ENCODE measurements around the gene BHLHE40. TPM values are rescaled to one million over a fixed set of nuclear protein-coding genes. Genes with fewer than 3 reads are reported as not detected.

BHLHE40 gene
- total and polyA plus RNA-seq, 2 of the 13 experiments (the other 11 are each of a cell fraction or from before 2014, with no cell fraction given), result 1.8 to 51.0 TPM

GRCh38 chr3:4985330-4986174 is 6.3 kb downstream of the BHLHE40 start (continued):
- no peak for TF ChIP-seq ADNP (CRISPR knock-in tag; IDR thresholded peaks at IDR 0.05)
- no peak for TF ChIP-seq ZNF772 (CRISPR knock-in tag; IDR thresholded peaks at IDR 0.05)
- TF ChIP-seq AGO2 (optimal IDR thresholded peaks at IDR 0.05; ENCODE audit: low read depth, low read length), result no peak
- no peak for TF ChIP-seq HINFP (CRISPR knock-in tag; IDR thresholded peaks at IDR 0.05; ENCODE audit: low read depth)
- TF ChIP-seq RXRA (CRISPR knock-in tag; IDR thresholded peaks at IDR 0.05), result peak; percentile 77; the same call in 1 of the 2 replicates
- TF ChIP-seq ZNF563 (CRISPR knock-in tag; IDR thresholded peaks at IDR 0.05), result no peak
- TF ChIP-seq MAF1 (CRISPR knock-in tag; IDR thresholded peaks at IDR 0.05; ENCODE audit: borderline replicate concordance), result no peak
- no peak for TF ChIP-seq MAX (IDR thresholded peaks at IDR 0.05)
- TF ChIP-seq KDM2A (CRISPR knock-in tag; IDR thresholded peaks at IDR 0.05; ENCODE audit: borderline replicate concordance, low read depth), result peak; percentile 61
- no peak for TF ChIP-seq TFDP2 (CRISPR knock-in tag; IDR thresholded peaks at IDR 0.05)
- no peak for TF ChIP-seq REPIN1 (CRISPR knock-in tag; IDR thresholded peaks at IDR 0.05; ENCODE audit: borderline replicate concordance, low read depth)
- TF ChIP-seq SP2 (CRISPR knock-in tag; IDR thresholded peaks at IDR 0.05), result no peak
- TF ChIP-seq GMEB2 (CRISPR knock-in tag; IDR thresholded peaks at IDR 0.05; ENCODE audit: low read depth), result no peak
- TF ChIP-seq RELA (CRISPR knock-in tag; IDR thresholded peaks at IDR 0.05), result no peak
- TF ChIP-seq ZNF710 (CRISPR knock-in tag; IDR thresholded peaks at IDR 0.05; ENCODE audit: borderline replicate concordance), result no peak
- 0 out of 2 replicates have a peak, but pooled peaks have one; percentile 25 for TF ChIP-seq ARHGAP35 (CRISPR knock-in tag; IDR thresholded peaks at IDR 0.05; ENCODE audit: borderline replicate concordance)
- 0 out of 2 replicates have a peak, but pooled peaks have one; percentile 33 for TF ChIP-seq ZBTB2 (CRISPR knock-in tag; IDR thresholded peaks at IDR 0.05; ENCODE audit: low read depth)
- no peak for TF ChIP-seq ZNF136 (CRISPR knock-in tag; IDR thresholded peaks at IDR 0.05; ENCODE audit: low read depth)
- TF ChIP-seq MXI1 (IDR thresholded peaks at IDR 0.05; ENCODE audit: borderline replicate concordance, low read depth, low read length), result 0 out of 3 replicates have a peak, but pooled peaks have one; percentile 33
- no peak for TF ChIP-seq THAP11 (CRISPR knock-in tag; IDR thresholded peaks at IDR 0.05)
- no peak for TF ChIP-seq ZNF326 (CRISPR knock-in tag; IDR thresholded peaks at IDR 0.05; ENCODE audit: borderline replicate concordance)
